Left renal pelvis (tissue), 4 donors: ENCODE measurements around the gene CFAP77. TPM values are rescaled to one million over a fixed set of nuclear protein-coding genes. Genes with fewer than 3 reads are reported as not detected.

Experiments used
- DNase-seq, 4 donors: peaks; one replicate each; pipeline ENCODE4 v3.0.0-alpha.2; 2013; ENCODE audit warnings: low read depth in 4 of 4, low spot score in 3 of 4
- polyA plus RNA-seq, 4 donors: library from polyadenylated mRNA; unstranded; fragments of 120-200 nt; gene quantifications; one replicate each; pipeline ENCODE4 v1.2.1, GENCODE V29; 2013; ENCODE audit not compliant: insufficient read length in 4 of 4

The CFAP77 gene
- polyA plus RNA-seq, 4 donors = 0.19 to 1.3 (median 1.1) TPM

- no peak for DNase-seq
Observed at GRCh38 chr9:132447346-132447745, 37.3 kb downstream of the CFAP77 start.

- no peak for DNase-seq
Observed at GRCh38 chr9:132447902-132448301, 37.9 kb downstream of the CFAP77 start.

GRCh38 chr9:132451276-132451675, 41.3 kb downstream of the CFAP77 start:
- DNase-seq = no peak

- no peak for DNase-seq
Observed at GRCh38 chr9:132456241-132456640, 46.2 kb downstream of the CFAP77 start.

- DNase-seq = peak in 1 of 4 donors; percentile 8
Observed at GRCh38 chr9:132457504-132458236, 47.7 kb downstream of the CFAP77 start.

- no peak for DNase-seq
Observed at GRCh38 chr9:132458432-132458831, 48.4 kb downstream of the CFAP77 start.

- DNase-seq = no peak
Observed at GRCh38 chr9:132459661-132460060, 49.6 kb downstream of the CFAP77 start.

- DNase-seq = no peak
Observed at GRCh38 chr9:132460240-132460639, 50.2 kb downstream of the CFAP77 start.

GRCh38 chr9:132461281-132461896, 51.4 kb downstream of the CFAP77 start:
- no peak for DNase-seq

GRCh38 chr9:132461971-132462370, 52.0 kb downstream of the CFAP77 start:
- DNase-seq = no peak

GRCh38 chr9:132464547-132464946, 54.5 kb downstream of the CFAP77 start:
- DNase-seq = no peak

- DNase-seq = no peak
Observed at GRCh38 chr9:132465131-132465635, 55.2 kb downstream of the CFAP77 start.

GRCh38 chr9:132472199-132472598, 62.2 kb downstream of the CFAP77 start:
- no peak for DNase-seq

- DNase-seq = no peak
Observed at GRCh38 chr9:132472599-132472998, 62.6 kb downstream of the CFAP77 start.

- no peak for DNase-seq
Observed at GRCh38 chr9:132474253-132474652, 64.2 kb downstream of the CFAP77 start.

GRCh38 chr9:132478353-132479050, 68.5 kb downstream of the CFAP77 start:
- DNase-seq = no peak

GRCh38 chr9:132479733-132480132, 69.7 kb downstream of the CFAP77 start:
- no peak for DNase-seq

- DNase-seq = no peak
Observed at GRCh38 chr9:132481053-132481849, 71.2 kb downstream of the CFAP77 start.

- no peak for DNase-seq
Observed at GRCh38 chr9:132482196-132482813, 72.3 kb downstream of the CFAP77 start.

- no peak for DNase-seq
Observed at GRCh38 chr9:132485393-132485792, 75.4 kb downstream of the CFAP77 start.
